Measurements from ENCODE around the gene ACTR5. TPM values are rescaled to one million over a fixed set of nuclear protein-coding genes. Genes with fewer than 3 reads are reported as not detected.
A peak's percentile ranks its signal among the peaks of the same experiment; 100 is the strongest.

ACTR5 gene
- total RNA-seq: 3.2 TPM
- long read RNA-seq, transcript ACTR5-201 (9 exons, 2,565 nt): major isoform, 13 of 19 reads
- long read RNA-seq, partial matches to known transcripts: 2 of 19 reads
- long read RNA-seq, other reads (novel, unspliced or antisense): 4 of 19 reads

GRCh38 chr20:38748097-38748860 is at the start of gene ACTR5:
ACTR5 (plus strand) TSS chr20:38748460; CDS start chr20:38748479, 19 bp downstream.
- DNase-seq: peak; percentile 96
- peak; percentile 99 for ATAC-seq (ENCODE audit: poor library complexity)
- intact Hi-C loops (cut with DNase I): no loop called here

- no peak for DNase-seq
- intact Hi-C loops (cut with DNase I): no loop called here
- no peak for ATAC-seq (ENCODE audit: poor library complexity)
Observed at GRCh38 chr20:38698541-38698940, 49.7 kb upstream of the ACTR5 start.

DNA sequence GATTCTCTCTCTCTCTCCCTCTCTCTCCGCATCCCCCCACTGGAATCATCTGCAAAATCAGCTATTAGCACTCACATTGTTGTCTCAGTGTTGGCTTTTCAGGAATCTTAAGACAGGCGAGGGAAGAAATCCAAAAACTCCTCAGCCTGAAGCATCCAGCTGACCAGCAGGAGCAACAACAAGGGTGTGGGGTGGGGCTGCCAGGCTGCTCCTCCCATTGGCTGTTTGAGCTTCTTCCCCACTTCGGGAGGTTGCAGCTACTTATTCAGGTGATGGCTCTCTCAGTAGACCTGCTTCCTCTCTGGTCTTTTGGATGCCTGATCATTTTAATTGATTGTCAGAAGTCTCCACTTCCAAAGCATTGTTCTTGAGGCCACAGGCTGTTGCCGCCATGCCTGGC is 48.1 kb upstream of the ACTR5 start:
- intact Hi-C loops (cut with DNase I): no loop called here
- ATAC-seq (ENCODE audit: poor library complexity) (no peak), DNase-seq (no peak)

DNA sequence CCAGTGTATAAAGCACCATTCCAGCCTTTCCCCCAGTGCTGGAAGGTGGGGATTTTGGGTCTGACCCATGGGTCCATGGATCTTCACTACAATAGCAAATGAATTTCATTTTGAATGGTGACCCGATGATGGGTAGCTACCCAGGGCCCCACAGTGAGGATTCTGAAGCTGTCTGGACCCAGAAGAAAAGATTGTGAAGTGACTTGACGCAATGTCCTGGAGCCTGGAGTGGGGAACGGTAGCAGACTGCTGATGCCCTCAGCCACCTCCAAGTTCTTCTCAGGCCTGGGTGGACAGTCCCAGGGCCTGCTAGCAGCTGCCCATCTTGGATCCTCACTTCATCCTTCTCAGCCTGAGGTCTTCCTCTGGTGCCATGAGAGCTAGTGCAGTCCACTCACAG is 47.3 kb upstream of the ACTR5 start:
- intact Hi-C loops (cut with DNase I): no loop called here
- no peak for ATAC-seq (ENCODE audit: poor library complexity)
- no peak for DNase-seq

DNA sequence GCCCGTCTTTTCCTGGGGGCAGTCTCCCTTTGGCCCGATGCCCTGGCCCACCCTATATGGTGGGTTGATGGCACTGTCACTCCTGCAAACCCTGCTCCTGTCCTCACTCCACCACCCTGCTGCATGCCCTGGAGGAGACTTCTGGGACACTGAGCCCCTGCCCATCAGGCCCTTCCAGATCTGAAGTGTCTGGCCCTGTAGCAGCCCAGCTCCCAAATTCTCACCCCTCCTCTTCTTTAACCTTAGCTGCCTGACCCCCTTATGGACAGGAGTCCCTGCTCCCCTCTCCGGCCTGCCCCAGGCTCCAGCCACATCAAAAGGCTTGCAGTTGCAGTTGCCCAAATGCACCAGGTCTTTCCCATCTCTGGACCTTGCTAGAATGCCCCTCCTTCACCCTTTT is 44.7 kb upstream of the ACTR5 start:
- no peak for ATAC-seq (ENCODE audit: poor library complexity)
- DNase-seq: no peak
- intact Hi-C loops (cut with DNase I): no loop called here

DNA sequence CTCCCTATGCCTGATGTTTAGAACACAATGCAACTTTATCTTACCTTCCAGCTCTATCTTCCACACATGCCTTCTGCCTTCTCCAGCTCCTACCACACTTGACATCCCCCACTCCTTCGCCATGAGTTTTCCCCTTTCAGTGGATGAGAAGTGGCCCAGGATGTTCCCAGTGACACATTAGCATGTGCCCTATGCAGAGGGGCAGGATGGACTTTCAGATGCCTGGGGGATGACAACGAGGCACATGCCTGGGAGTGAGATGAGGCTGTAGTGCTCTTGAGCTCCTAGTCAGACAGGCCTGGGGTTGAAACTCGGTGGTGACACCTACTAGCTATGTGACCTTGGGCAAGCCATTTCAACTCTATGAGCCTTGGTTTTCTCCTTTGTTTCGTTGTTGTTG is 44.1 kb upstream of the ACTR5 start:
- DNase-seq: no peak
- intact Hi-C loops (cut with DNase I): no loop called here
- ATAC-seq (ENCODE audit: poor library complexity): no peak

GRCh38 chr20:38706509-38706908 is 41.8 kb upstream of the ACTR5 start:
- DNase-seq: no peak
- no peak for ATAC-seq (ENCODE audit: poor library complexity)
- intact Hi-C loops (cut with DNase I): no loop called here

- no peak for DNase-seq
- intact Hi-C loops (cut with DNase I): no loop called here
- no peak for ATAC-seq (ENCODE audit: poor library complexity)
Observed at GRCh38 chr20:38714308-38714707, 34.0 kb upstream of the ACTR5 start.

DNA sequence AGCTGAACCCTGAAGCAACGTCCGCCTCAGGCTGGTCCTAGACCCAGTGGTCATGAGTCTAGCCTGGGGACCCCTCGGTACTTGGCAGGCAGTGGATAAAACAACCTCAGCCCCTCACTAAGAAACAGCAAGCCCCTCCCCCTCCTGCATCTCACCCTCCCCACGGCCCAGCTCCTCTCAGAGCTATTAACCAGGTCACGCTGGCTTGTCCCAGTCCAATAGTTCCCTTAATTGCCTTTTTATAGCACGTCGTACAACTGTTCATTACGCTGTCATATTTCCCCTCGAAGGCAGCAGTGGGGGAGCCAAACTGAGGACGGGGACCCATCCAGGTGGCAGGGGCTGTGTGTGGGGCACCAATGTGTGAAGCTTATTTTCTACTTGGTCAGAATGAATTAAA is 32.6 kb upstream of the ACTR5 start:
- intact Hi-C loops (cut with DNase I): no loop called here
- DNase-seq: no peak
- ATAC-seq (ENCODE audit: poor library complexity): no peak

GRCh38 chr20:38722683-38723016 is 25.6 kb upstream of the ACTR5 start:
- intact Hi-C loops (cut with DNase I): no loop called here
- DNase-seq (no peak), ATAC-seq (ENCODE audit: poor library complexity) (no peak)

DNA sequence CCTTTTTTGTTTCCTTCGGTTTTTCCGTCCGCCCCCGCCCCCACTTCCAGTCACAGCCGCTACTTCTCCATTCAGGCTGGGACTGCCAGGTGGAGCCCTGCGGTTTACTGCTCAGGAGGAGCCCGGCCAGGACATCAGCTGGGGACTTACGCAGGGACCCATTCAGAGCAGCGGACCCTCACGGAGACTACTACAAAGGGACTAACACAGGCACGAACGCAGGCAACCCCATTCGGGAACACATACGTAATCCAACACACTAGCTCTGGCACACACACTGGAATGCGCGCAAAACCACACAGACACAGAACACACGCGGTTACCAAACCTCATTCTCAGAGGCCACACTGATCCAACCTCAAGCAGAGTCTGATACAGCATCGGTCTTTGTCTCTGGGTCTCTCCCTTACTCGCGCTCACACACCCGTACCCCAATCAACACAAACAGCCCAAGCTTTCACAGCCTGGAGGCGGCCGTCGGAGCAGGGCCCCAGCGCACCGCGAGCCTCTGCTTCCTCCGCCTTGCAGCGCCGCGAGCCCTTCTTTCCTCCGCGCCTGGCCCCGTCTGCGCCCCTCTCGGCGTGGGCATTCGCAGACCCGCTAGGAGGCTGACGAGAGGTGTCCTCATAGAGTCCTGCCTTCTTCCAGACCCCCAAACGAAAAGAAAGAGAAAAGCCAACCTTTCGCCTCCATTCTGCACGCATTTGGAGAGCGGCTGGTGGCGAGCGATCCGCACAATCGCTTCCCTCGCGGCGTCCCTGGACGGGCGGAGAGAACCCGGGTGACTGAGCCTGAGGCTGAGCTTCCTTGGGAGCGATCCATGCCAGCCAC is 25.0 kb upstream of the ACTR5 start:
- DNase-seq (no peak), ATAC-seq (ENCODE audit: poor library complexity) (no peak)
- intact Hi-C loops (cut with DNase I): no loop called here

DNA sequence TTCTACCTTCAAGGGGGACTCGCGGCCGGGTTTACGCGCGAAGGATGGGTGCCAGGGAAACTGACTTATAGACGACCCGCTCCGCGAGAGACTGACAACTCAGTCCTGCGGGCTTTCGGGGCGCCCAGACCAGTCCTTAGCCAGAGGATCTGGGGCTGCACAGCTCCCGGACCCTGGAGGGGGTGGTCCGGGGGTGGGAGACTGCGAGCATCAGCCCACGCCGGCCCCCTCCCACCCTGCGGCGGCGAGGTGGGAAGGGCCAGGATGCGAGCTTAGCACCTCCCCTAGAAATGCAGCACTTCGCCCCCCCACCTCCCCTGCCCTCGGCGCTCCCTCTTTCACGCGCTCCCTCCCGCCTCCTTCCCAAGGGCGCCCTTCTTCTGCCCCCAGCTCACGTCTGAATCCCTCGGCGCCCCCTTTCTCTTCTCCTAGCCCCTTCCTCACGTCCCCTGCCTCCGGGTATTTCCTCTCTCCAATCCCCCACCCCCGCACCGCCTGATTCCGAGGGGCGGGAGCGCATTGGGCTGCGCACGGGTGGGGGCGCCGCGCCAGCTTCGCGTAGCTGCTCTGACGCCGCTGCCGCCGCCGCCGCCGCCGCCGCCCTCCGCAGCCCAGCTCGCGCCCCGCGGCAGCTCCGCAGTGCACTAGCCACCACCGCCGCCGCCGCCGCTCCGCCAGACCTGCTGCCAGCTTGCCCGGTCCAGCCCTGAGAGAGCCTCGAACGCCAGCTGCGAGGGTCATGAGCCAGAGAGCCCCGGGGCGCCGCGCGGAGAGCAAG is 24.2 kb upstream of the ACTR5 start, which contains the start of gene SLC32A1:
TSS of gene SLC32A1 (plus strand) at position 639 of the 778 bp plus-strand sequence. CDS start 239 bp downstream, outside the sequence.
- intact Hi-C loops (cut with DNase I): no loop called here
- DNase-seq (no peak), ATAC-seq (ENCODE audit: poor library complexity) (no peak)

DNA sequence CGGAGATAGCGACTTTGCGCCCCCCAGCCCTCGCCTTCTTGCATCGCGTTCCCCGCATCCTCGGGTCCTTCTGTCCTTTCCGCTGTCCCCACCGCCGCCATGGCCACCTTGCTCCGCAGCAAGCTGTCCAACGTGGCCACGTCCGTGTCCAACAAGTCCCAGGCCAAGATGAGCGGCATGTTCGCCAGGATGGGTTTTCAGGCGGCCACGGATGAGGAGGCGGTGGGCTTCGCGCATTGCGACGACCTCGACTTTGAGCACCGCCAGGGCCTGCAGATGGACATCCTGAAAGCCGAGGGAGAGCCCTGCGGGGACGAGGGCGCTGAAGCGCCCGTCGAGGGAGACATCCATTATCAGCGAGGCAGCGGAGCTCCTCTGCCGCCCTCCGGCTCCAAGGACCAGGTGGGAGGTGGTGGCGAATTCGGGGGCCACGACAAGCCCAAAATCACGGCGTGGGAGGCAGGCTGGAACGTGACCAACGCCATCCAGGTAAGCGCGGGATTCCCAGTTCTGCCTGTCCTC is 23.6 kb upstream of the ACTR5 start:
- intact Hi-C loops (cut with DNase I): no loop called here
- DNase-seq (no peak), ATAC-seq (ENCODE audit: poor library complexity) (no peak)

DNA sequence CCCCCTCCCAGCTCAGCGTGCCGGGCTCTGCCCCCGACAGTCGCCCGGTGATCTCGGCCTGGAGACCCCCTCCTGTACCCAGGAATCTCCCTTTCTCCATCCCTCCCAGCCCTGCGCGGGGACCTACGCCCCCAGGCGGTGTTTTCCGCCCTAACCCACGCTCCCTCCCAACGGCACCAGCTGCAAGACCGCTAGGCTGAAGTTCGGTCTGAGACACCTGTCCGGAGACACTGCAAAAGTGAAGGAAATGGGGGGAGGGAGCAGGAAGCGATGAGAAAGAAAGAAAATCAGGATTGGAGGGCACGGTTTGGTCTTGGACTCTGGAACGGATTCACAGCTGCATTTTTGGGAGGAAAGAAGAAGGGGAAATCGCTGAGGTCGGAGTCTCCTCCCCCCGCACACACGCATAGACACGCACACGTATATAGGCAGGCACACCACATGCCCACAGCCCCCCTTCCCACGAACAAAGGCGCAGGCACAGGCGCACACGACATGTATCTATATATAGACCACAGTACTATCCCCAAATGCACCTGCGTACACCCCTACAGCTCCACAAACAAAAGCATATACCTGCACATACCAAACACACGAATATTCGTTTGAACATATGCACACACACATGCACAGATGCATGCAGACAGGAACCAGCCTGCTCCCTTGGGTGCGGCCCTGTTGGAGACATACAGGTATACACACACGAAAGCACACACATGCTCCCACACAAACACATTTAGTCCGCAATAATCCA is 22.9 kb upstream of the ACTR5 start:
- ATAC-seq (ENCODE audit: poor library complexity) (no peak), DNase-seq (no peak)
- intact Hi-C loops (cut with DNase I): no loop called here

DNA sequence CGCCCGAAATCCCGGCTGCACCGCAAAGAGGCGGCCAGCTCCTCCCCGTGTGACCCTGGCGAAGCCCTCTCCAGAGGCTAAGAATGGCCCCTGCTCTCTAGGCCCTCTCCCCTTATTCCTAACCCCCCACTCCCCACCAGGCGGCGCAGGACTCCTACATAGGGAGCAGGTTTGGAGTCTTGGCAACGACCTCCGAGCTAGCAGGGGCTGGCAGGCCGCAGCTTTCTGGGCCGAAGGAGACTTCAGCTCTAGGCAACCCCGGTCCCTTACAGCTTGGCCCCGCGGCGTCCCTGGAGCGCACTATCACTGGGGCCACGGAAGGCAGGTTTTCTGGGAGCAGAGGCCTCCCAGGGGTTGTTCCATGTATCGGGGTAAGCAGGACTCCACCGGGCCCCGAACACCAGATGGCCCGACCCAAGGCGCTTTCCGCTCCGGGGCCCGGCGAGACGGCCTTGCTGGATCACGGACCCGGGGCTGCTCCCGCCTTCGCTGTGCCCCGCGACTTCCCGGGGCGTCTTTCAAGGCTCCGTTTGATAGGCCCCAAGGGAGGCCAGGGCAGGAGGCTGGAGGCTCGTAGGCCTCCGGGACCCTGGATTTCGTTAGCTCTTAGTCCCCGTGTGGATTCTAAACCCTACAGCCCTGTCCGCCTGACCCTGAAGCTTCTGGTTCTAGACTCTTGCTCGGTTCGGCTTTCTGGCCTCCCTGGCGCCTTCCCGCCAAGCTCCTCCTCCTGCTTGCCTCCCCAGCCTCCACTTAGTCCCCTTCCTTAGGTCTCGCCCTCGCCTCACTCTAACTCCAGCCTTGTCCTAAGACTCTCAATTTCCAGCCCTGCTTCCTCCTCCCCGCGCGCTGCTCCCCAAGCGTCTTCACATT is 22.1 kb upstream of the ACTR5 start:
- ATAC-seq (ENCODE audit: poor library complexity): no peak
- intact Hi-C loops (cut with DNase I): no loop called here
- DNase-seq: peak; percentile 42

DNA sequence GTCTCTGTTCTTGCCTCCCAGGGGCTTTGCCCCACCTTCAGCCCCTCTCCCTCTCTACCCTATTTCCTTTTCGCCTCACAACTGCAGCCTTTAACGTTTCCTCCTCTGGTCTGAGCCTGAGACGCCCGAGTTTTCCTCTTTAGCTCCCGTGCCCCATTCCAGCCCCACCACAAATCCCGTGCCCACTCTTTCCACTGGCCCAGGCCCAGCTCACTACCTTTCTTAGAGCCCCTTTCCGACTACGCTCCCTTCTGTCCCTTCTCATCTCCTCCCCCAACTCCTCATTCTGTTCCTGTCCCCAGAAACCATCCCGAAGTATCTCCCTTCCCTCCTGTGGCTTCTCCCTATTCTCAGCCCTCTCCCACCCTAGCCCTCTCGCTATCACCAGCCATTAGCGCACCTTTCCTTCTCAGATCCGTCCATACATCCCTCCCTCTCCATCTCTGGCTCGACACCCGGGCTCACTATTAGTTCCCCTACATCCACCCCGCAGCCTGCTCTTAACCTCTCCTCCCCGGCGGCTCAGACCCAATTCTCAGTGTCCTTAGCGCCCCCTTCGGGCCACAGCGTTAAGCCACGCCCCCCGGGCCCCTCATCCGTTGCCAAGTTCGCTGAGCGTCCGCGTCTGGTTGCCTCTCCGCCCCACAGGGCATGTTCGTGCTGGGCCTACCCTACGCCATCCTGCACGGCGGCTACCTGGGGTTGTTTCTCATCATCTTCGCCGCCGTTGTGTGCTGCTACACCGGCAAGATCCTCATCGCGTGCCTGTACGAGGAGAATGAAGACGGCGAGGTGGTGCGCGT is 21.3 kb upstream of the ACTR5 start:
- DNase-seq: no peak
- ATAC-seq (ENCODE audit: poor library complexity): no peak
- intact Hi-C loops (cut with DNase I): no loop called here

Data from Right ventricle myocardium superior (tissue), 1 donor.